NT2/D1 (cell line): Measurements from ENCODE around the gene DMRTC2.

ENCODE experiments used
- SUZ12 ChIP-seq: IDR thresholded peaks from 2 replicates; pipeline ENCODE4 v1.6.1; 2011; ENCODE audit not compliant: insufficient read length, insufficient read depth; ENCODE audit errors: extremely low read depth
- YY1 ChIP-seq: IDR thresholded peaks from 2 replicates; pipeline ENCODE4 v1.6.1; 2011; ENCODE audit not compliant: insufficient read length, insufficient read depth
- ZNF274 ChIP-seq: IDR thresholded peaks from 2 replicates; pipeline ENCODE4 v1.6.1; 2011; ENCODE audit warnings: mild to moderate bottlenecking, low read depth, low read length

DNA sequence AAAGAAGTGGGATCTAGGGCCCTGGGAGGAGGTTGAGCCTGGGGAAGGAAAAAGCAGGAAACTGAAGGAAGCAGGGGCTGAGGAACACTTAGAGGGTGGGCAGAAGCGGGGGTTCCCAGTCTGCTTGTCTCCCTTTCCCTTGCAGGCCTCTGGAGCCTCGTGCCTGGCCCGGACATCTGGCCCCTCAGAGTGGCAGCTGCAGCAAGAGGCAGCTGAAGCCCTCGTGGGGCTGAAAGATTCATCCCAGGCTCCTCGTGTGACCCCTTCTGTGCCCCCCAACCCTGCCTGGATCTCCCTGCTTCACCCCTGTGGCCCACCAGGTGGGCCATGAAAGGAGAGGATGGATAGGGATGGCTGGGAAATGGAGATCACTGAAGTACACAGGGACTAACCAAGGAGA lies 5.5 kb downstream of the DMRTC2 start:
- TF ChIP-seq YY1, result no peak
- no peak for TF ChIP-seq ZNF274
- no peak for TF ChIP-seq SUZ12
